Astrocyte of the cerebellum (primary cell): Measurements from ENCODE around the gene SAMD15.
A peak's percentile ranks its signal among the peaks of the same experiment; 100 is the strongest.

ENCODE experiments used
- DNase-seq: peaks from one replicate; pipeline ENCODE4 v3.0.0-alpha.2; 2011; ENCODE audit warnings: low read depth
- H3K4me3 ChIP-seq: 2 replicates; pipeline ENCODE4 v1.5.1; 2011; ENCODE audit warnings: mild to moderate bottlenecking, low read depth, low read length, moderate library complexity
- CTCF ChIP-seq: IDR thresholded peaks from 2 replicates; pipeline ENCODE4 v1.5.1; 2012; ENCODE audit warnings: low read length, low read depth, moderate library complexity, mild to moderate bottlenecking; ENCODE audit errors: missing control alignments
- in situ Hi-C: cut with HindIII; loops from 2 replicates; pipeline ENCODE4 v1.10.0; 2017; ENCODE audit warnings: low sequenced_read_pairs

Gene SAMD15

GRCh38 chr14:77372304-77372841 lies 4.8 kb upstream of the SAMD15 start:
- in situ Hi-C loops = loop anchor here (5.0 kb wide), 1 partner anchor 80 kb away; no protein-coding TSS in a partner anchor
- H3K4me3 ChIP-seq = no peak overlapping the region
- peak; percentile 38 for DNase-seq
- no peak for TF ChIP-seq CTCF

- H3K4me3 ChIP-seq = peak overlapping the region; percentile 72
- no peak for TF ChIP-seq CTCF
- no peak for DNase-seq
- in situ Hi-C loops = no loop called here
Measured at GRCh38 chr14:77375164-77375950, 1.8 kb upstream of the SAMD15 start.

GRCh38 chr14:77375973-77376770 lies 1.0 kb upstream of the SAMD15 start:
- in situ Hi-C loops = no loop called here

GRCh38 chr14:77377502-77377844 lies 294 bp downstream of the SAMD15 start:
- DNase-seq = no peak
- TF ChIP-seq CTCF = no peak
- H3K4me3 ChIP-seq = peak overlapping the region; percentile 72
- in situ Hi-C loops = no loop called here

More at GRCh38 chr14:77375973-77376770, 1.0 kb upstream of the SAMD15 start:
- DNase-seq = no peak
- H3K4me3 ChIP-seq = peak overlapping the region; percentile 72
- TF ChIP-seq CTCF = no peak

GRCh38 chr14:77378701-77379100 lies 1.5 kb downstream of the SAMD15 start:
- in situ Hi-C loops = no loop called here
- DNase-seq = no peak
- no peak overlapping the region for H3K4me3 ChIP-seq
- TF ChIP-seq CTCF = no peak

- in situ Hi-C loops = no loop called here
Measured at GRCh38 chr14:77390188-77390587, 13.0 kb downstream of the SAMD15 start.

More at GRCh38 chr14:77390188-77390587, 13.0 kb downstream of the SAMD15 start:
- DNase-seq = no peak
- H3K4me3 ChIP-seq = no peak overlapping the region
- no peak for TF ChIP-seq CTCF
